DMS114 treated with DMSO at 0.1 percent for 48 hours (cell line): ENCODE results near the gene ADGRL2.

ENCODE experiments used
- DNase-seq: peaks from one replicate; lab custom pipeline; 2025; ENCODE audit not compliant: unreplicated experiment; lab: John Stamatoyannopoulos, UW

ADGRL2 gene

GRCh38 chr1:81899214-81899821, 98.6 kb downstream of the ADGRL2 start:
- no peak for DNase-seq

- no peak for DNase-seq
Measured at GRCh38 chr1:81907575-81907974, 106.8 kb downstream of the ADGRL2 start.

GRCh38 chr1:81912383-81912782, 111.6 kb downstream of the ADGRL2 start:
- DNase-seq = no peak

- DNase-seq = no peak
Measured at GRCh38 chr1:81915937-81916336, 115.2 kb downstream of the ADGRL2 start.

GRCh38 chr1:81920245-81920740, 119.6 kb downstream of the ADGRL2 start:
- no peak for DNase-seq

- DNase-seq = no peak
Measured at GRCh38 chr1:81920886-81921285, 120.2 kb downstream of the ADGRL2 start.

GRCh38 chr1:81921344-81921743, 120.6 kb downstream of the ADGRL2 start:
- no peak for DNase-seq

- DNase-seq = no peak
Measured at GRCh38 chr1:81921851-81922462, 121.2 kb downstream of the ADGRL2 start.

- DNase-seq = no peak
Measured at GRCh38 chr1:81922955-81923354, 122.2 kb downstream of the ADGRL2 start.

GRCh38 chr1:81929106-81929505, 128.4 kb downstream of the ADGRL2 start:
- DNase-seq = no peak

GRCh38 chr1:81936853-81937252, 136.1 kb downstream of the ADGRL2 start:
- no peak for DNase-seq

GRCh38 chr1:81937791-81938450, 137.2 kb downstream of the ADGRL2 start:
- DNase-seq = no peak

GRCh38 chr1:81948495-81948894, 147.8 kb downstream of the ADGRL2 start:
- no peak for DNase-seq

- DNase-seq = no peak
Measured at GRCh38 chr1:81949421-81949820, 148.7 kb downstream of the ADGRL2 start.

GRCh38 chr1:81950037-81950436, 149.3 kb downstream of the ADGRL2 start:
- no peak for DNase-seq

GRCh38 chr1:81950591-81951244, 150.0 kb downstream of the ADGRL2 start:
- DNase-seq = no peak

- DNase-seq = no peak
Measured at GRCh38 chr1:81954534-81955020, 153.8 kb downstream of the ADGRL2 start.

- DNase-seq = no peak
Measured at GRCh38 chr1:81967951-81968350, 167.2 kb downstream of the ADGRL2 start.

- no peak for DNase-seq
Measured at GRCh38 chr1:81970416-81970815, 169.7 kb downstream of the ADGRL2 start.

- no peak for DNase-seq
Measured at GRCh38 chr1:81974222-81974841, 173.6 kb downstream of the ADGRL2 start.

- no peak for DNase-seq
Measured at GRCh38 chr1:81974883-81975555, 174.3 kb downstream of the ADGRL2 start.
